Measurements from ENCODE around the gene AP2S1.

DNA sequence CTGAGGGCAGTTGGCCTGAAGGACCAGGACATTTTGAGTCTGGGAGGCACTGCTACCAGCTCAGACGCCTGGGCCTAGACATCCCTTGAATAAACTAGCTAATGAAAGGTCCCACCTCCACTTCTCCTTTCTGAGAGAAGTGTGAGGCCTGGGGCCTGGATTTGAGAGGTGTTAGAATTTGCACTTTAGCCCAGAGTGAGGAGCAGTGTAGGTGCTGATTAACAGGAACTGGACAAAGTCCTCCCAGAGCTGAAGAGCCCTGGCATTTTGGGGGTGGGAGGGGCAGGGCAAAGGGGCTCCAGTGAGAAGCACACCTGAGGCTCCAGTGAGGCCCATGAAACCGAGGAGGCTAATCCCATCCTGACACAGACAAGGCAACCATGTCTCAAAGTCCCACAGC, 47.1 kb downstream of the AP2S1 start:
- TF ChIP-seq ZNF274 (IDR thresholded peaks at IDR 0.05; ENCODE audit: low read depth, low read length) = no peak
- no peak for TF ChIP-seq YY1 (IDR thresholded peaks at IDR 0.05; ENCODE audit: insufficient read depth, insufficient read length)
